B cell (primary cell): ENCODE results near the gene HBG2. TPM values are rescaled to one million over a fixed set of nuclear protein-coding genes. Genes with fewer than 3 reads are reported as not detected.

Source experiments
- ATAC-seq: fragments of 200-7000 bp; cut with Tn5 transposase; one replicate; pipeline ENCODE4 v1.10.0; 2021; ENCODE audit warnings: low read depth, mild to moderate bottlenecking, moderate number of reproducible peaks, moderate library complexity
- CTCF ChIA-PET: fragments of 350-600 bp; sonication (Branson Sonifier 250); formaldehyde crosslinking; loops from one replicate; lab custom pipeline; 2021; ENCODE audit warnings: antibody characterized with exemption, inconsistent platforms; lab: Charles Lee
- POLR2A ChIA-PET: fragments of 350-600 bp; sonication (Branson Sonifier 250); formaldehyde crosslinking; loops from one replicate; lab custom pipeline; 2021; ENCODE audit warnings: antibody characterized with exemption; lab: Charles Lee
- DNase-seq: peaks from one replicate; pipeline ENCODE4 v3.0.0; 2013
- H2AFZ ChIP-seq: 2 replicates; pipeline ENCODE4 v1.6.1; 2012; ENCODE audit warnings: mild to moderate bottlenecking, low read depth, low read length; ENCODE audit not compliant: insufficient read depth, poor library complexity, severe bottlenecking
- H3K27ac ChIP-seq, 2 donors: 1 replicate in 1 of 2; 2 replicates in 1 of 2; pipeline ENCODE4 v1.5.1; 2012 to 2013; ENCODE audit warnings: low read length in 2 of 2, mild to moderate bottlenecking in 2 of 2, moderate library complexity in 1 of 2
- H3K27me3 ChIP-seq, 4 experiments: fragments of 200-600 bp in 1 of 4; sonication (generic) in 1 of 4; replicated peaks in 1 of 4; 1 replicate in 2 of 4; 2 replicates in 2 of 4; pipeline versions ENCODE4 v1.6.1 to v1.7.0; 2013 to 2016; ENCODE audit warnings: low read length in 3 of 4, mild to moderate bottlenecking in 2 of 4, mixed read lengths in 1 of 4, moderate library complexity in 1 of 4; ENCODE audit not compliant: insufficient read depth in 4 of 4, control insufficient read depth in 3 of 4; ENCODE audit errors: control extremely low read depth in 1 of 4
- H3K36me3 ChIP-seq, 2 experiments: replicated peaks in 1 of 2; 1 replicate in 1 of 2; 2 replicates in 1 of 2; pipeline versions ENCODE4 v1.6.1 to v1.7.1; 2013; ENCODE audit warnings: low read length in 1 of 2; ENCODE audit not compliant: insufficient read depth in 2 of 2, control insufficient read depth in 1 of 2; ENCODE audit errors: control extremely low read depth in 1 of 2, extremely low read depth in 1 of 2
- H3K4me1 ChIP-seq, 2 donors: fragments of 200-600 bp in 1 of 2; sonication (generic) in 1 of 2; 1 replicate in 1 of 2; 2 replicates in 1 of 2; pipeline versions ENCODE4 v1.5.1 to v1.6.1; 2013 to 2017; ENCODE audit warnings: low read length in 2 of 2; ENCODE audit not compliant: control insufficient read depth in 2 of 2, insufficient read depth in 2 of 2
- H3K4me2 ChIP-seq: replicated peaks from 2 replicates; pipeline ENCODE3; 2012; ENCODE audit warnings: mild to moderate bottlenecking, low read depth, low read length; ENCODE audit not compliant: poor library complexity, severe bottlenecking
- H3K4me3 ChIP-seq, 5 experiments: fragments of 200-600 bp in 1 of 5; sonication (generic) in 1 of 5; 1 replicate in 3 of 5; 2 replicates in 2 of 5; pipeline versions ENCODE4 v1.5.1 to v1.7.0; 2011 to 2016; ENCODE audit warnings: low read length in 4 of 5, mild to moderate bottlenecking in 4 of 5, low read depth in 2 of 5, control low read depth in 1 of 5, moderate library complexity in 1 of 5; ENCODE audit not compliant: insufficient read depth in 1 of 5; ENCODE audit errors: control extremely low read depth in 1 of 5, extremely low read depth in 1 of 5
- H3K79me2 ChIP-seq: fragments of 200-600 bp; sonication (generic); one replicate; pipeline ENCODE4 v1.6.0; 2016; ENCODE audit warnings: low read length; ENCODE audit not compliant: control insufficient read depth, insufficient read depth
- H3K9ac ChIP-seq: fragments of 200-600 bp; sonication (generic); 2 replicates; pipeline ENCODE4 v1.6.1; 2017; ENCODE audit warnings: mild to moderate bottlenecking, low read length, moderate library complexity
- H3K9me3 ChIP-seq, 3 donors: one replicate each; pipeline versions ENCODE4 v1.6.1 to v1.7.1; 2013; ENCODE audit warnings: low read length in 2 of 3; ENCODE audit not compliant: control insufficient read depth in 2 of 3, insufficient read depth in 1 of 3; ENCODE audit errors: control extremely low read depth in 1 of 3
- H4K20me1 ChIP-seq: 2 replicates; pipeline ENCODE4 v1.6.0; 2012; ENCODE audit warnings: mild to moderate bottlenecking, low read length; ENCODE audit not compliant: insufficient read depth, control insufficient read depth, poor library complexity, severe bottlenecking
- H3K27ac Mint-ChIP-seq: one replicate; pipeline ENCODE4 v1.8.0; 2021; ENCODE audit warnings: mixed read lengths
- H3K27me3 Mint-ChIP-seq: one replicate; pipeline ENCODE4 v1.8.0; 2021; ENCODE audit warnings: mixed read lengths
- H3K4me1 Mint-ChIP-seq: one replicate; pipeline ENCODE4 v1.8.0; 2021; ENCODE audit warnings: mixed read lengths
- H3K4me3 Mint-ChIP-seq: one replicate; pipeline ENCODE4 v1.8.0; 2021; ENCODE audit warnings: mixed read lengths
- H3K9me3 Mint-ChIP-seq: one replicate; pipeline ENCODE4 v1.8.0; 2022; ENCODE audit warnings: mixed read lengths; ENCODE audit not compliant: insufficient read depth
- CTCF ChIP-seq: fragments of 200-600 bp; IDR thresholded peaks from one replicate; pipeline ENCODE4 v1.8.0; 2022; ENCODE audit warnings: antibody characterized with exemption, mild to moderate bottlenecking
- EZH2 ChIP-seq: IDR thresholded peaks from 2 replicates; pipeline ENCODE4 v1.6.1; 2012; ENCODE audit warnings: borderline replicate concordance, low read depth, mild to moderate bottlenecking, moderate library complexity, low read length; ENCODE audit not compliant: insufficient read depth, poor library complexity, severe bottlenecking
- WGBS: methylation state at CpG from one replicate; pipeline ENCODE4 v1.1.5; 2013; ENCODE audit warnings: missing lambda C conversion rate; ENCODE audit not compliant: insufficient coverage; 5-methylcytosine and 5-hydroxymethylcytosine counted together
- intact Hi-C: fragments of 100-400 bp; cut with micrococcal nuclease; formaldehyde crosslinking; loops from one replicate; pipeline ENCODE4 v1.10.0; 2022
- polyA plus RNA-seq: library from polyadenylated mRNA; depleted of rRNA; stranded (reverse); fragments of >200 nt; gene quantifications from 2 replicates; pipeline ENCODE4 v1.2.3, GENCODE V29; 2012
- total RNA-seq, 2 donors: library from RNA; stranded (reverse); fragments of 120-200 nt in 1 of 2; gene quantifications; 1 replicate in 1 of 2; 2 replicates in 1 of 2; pipeline versions ENCODE4 v1.2.3 to v1.2.4, GENCODE V29; 2013 to 2022

Gene HBG2
- total and polyA plus RNA-seq, 2 donors (not counting 1 experiment from before 2014, with no cell fraction given) = not detected

GRCh38 chr11:5272395-5273017 is 17.9 kb upstream of the HBG2 start:
- DNase-seq = no peak
- WGBS = 100% methylated on average over 1 of the region's 4 CpGs
- no peaks in the 10 kb centered on the region for H3K9me3 ChIP-seq
- H4K20me1 ChIP-seq = no peaks in the 10 kb centered on the region
- no peak overlapping the region for H2AFZ ChIP-seq
- intact Hi-C loops = no loop called here
- no peak for ATAC-seq
- Mint-ChIP-seq H3K27me3 (no peaks in the 10 kb centered on the region), H3K9me3 (no peaks in the 10 kb centered on the region), H3K4me3 (no peak overlapping the region), H3K4me1 (no peaks in the 10 kb centered on the region), H3K27ac (no peak overlapping the region)
- no peaks in the 10 kb centered on the region for H3K79me2 ChIP-seq
- H3K4me1 ChIP-seq = no peaks in the 10 kb centered on the region
- peaks cover 0 to 2% (median 0%) of the 10 kb centered on the region in 4 experiments for H3K27me3 ChIP-seq
- H3K4me2 ChIP-seq = no peak overlapping the region
- H3K4me3 ChIP-seq = no peak overlapping the region
- TF ChIP-seq CTCF (no peak), EZH2 (no peak)
- H3K36me3 ChIP-seq = no peaks in the 10 kb centered on the region
- CTCF ChIA-PET = no interaction called here
- no peak overlapping the region for H3K27ac ChIP-seq
- H3K9ac ChIP-seq = no peak overlapping the region
- POLR2A ChIA-PET = no interaction called here

- DNase-seq (no peak), ATAC-seq (no peak)
- H2AFZ ChIP-seq = no peak within 1 kb of the TSS
- H3K36me3 ChIP-seq = no peaks in the 10 kb centered on the region
- intact Hi-C loops = no loop called here
- H3K9ac ChIP-seq = no peak within 1 kb of the TSS
- no peak within 1 kb of the TSS for H3K4me2 ChIP-seq
- no peak within 1 kb of the TSS for H3K4me3 ChIP-seq
- H3K4me1 ChIP-seq = no peaks in the 10 kb centered on the region
- no peaks in the 10 kb centered on the region for H3K79me2 ChIP-seq
- H3K4me1 Mint-ChIP-seq = no peaks in the 10 kb centered on the region
- POLR2A ChIA-PET = no interaction called here
- no peak within 1 kb of the TSS for H3K27ac ChIP-seq
- no peaks in the 10 kb centered on the region for H3K27me3 Mint-ChIP-seq
- peaks cover 0 to 2% (median 0%) of the 10 kb centered on the region in 4 experiments for H3K27me3 ChIP-seq
- H3K9me3 Mint-ChIP-seq = no peaks in the 10 kb centered on the region
- CTCF ChIA-PET = no interaction called here
- no peaks in the 10 kb centered on the region for H3K9me3 ChIP-seq
- H3K27ac Mint-ChIP-seq = no peak within 1 kb of the TSS
- TF ChIP-seq EZH2 (no peak), CTCF (no peak)
- H4K20me1 ChIP-seq = no peaks in the 10 kb centered on the region
- 100% methylated on average over 3 of the region's 4 CpGs for WGBS
- H3K4me3 Mint-ChIP-seq = no peak within 1 kb of the TSS
These were observed 15.2 kb upstream of the HBG2 start, which contains the start of gene HBE1 for GRCh38 chr11:5269715-5270147. HBE1 (minus strand) TSS chr11:5269945; CDS start chr11:5269890, 55 bp downstream.
